Measurements from ENCODE around the gene KLF6.

The KLF6 gene

GRCh38 chr10:3784510-3785250 is at the start of gene KLF6:
Gene KLF6 (minus strand): TSS chr10:3785209. CDS start chr10:3785014, 195 bp downstream.
- DNase-seq, result no peak

GRCh38 chr10:3834404-3834803 is 49.4 kb upstream of the KLF6 start:
- no peak for DNase-seq

- no peak for DNase-seq
Observed at GRCh38 chr10:3833046-3833445, 48.0 kb upstream of the KLF6 start.

- no peak for DNase-seq
Observed at GRCh38 chr10:3832022-3832786, 47.2 kb upstream of the KLF6 start.

GRCh38 chr10:3831608-3832007 is 46.6 kb upstream of the KLF6 start:
- DNase-seq, result no peak

- DNase-seq, result no peak
Observed at GRCh38 chr10:3830946-3831345, 45.9 kb upstream of the KLF6 start.

GRCh38 chr10:3829156-3830050 is 44.4 kb upstream of the KLF6 start:
- peak; percentile 27 for DNase-seq

- peak; percentile 76 for DNase-seq
Observed at GRCh38 chr10:3828404-3829155, 43.6 kb upstream of the KLF6 start.

- DNase-seq, result no peak
Observed at GRCh38 chr10:3827768-3828403, 42.9 kb upstream of the KLF6 start.

GRCh38 chr10:3827266-3827665 is 42.3 kb upstream of the KLF6 start:
- no peak for DNase-seq

- no peak for DNase-seq
Observed at GRCh38 chr10:3825862-3826351, 40.9 kb upstream of the KLF6 start.

- no peak for DNase-seq
Observed at GRCh38 chr10:3825244-3825643, 40.2 kb upstream of the KLF6 start.

GRCh38 chr10:3822541-3823330 is 37.7 kb upstream of the KLF6 start:
- DNase-seq, result no peak

GRCh38 chr10:3820255-3820654 is 35.2 kb upstream of the KLF6 start:
- DNase-seq, result no peak

GRCh38 chr10:3816995-3817394 is 32.0 kb upstream of the KLF6 start:
- DNase-seq, result no peak

GRCh38 chr10:3814838-3815220 is 29.8 kb upstream of the KLF6 start:
- peak; percentile 33 for DNase-seq

GRCh38 chr10:3813986-3814837 is 29.2 kb upstream of the KLF6 start:
- DNase-seq, result no peak

GRCh38 chr10:3813267-3813666 is 28.3 kb upstream of the KLF6 start:
- no peak for DNase-seq

GRCh38 chr10:3812141-3812540 is 27.1 kb upstream of the KLF6 start:
- DNase-seq, result no peak

GRCh38 chr10:3811291-3811870 is 26.4 kb upstream of the KLF6 start:
- DNase-seq, result peak; percentile 81
